ENCODE results near the gene CCDC142. TPM values are rescaled to one million over a fixed set of nuclear protein-coding genes. Genes with fewer than 3 reads are reported as not detected.

Gene CCDC142
- total RNA-seq, 1 donor from 2014 or later: 32.0 TPM

GRCh38 chr2:74501335-74502071, 18.7 kb upstream of the CCDC142 start:
- intact Hi-C loops (cut with micrococcal nuclease): loop anchor here (10.0 kb wide), 2 partner anchors 153 to 333 kb away; partner anchors contain the start of genes HK2 and SEMA4F

- intact Hi-C loops (cut with micrococcal nuclease): loop anchor here (10.0 kb wide), 2 partner anchors 154 to 334 kb away; partner anchors contain the start of genes HK2 and SEMA4F
Measured at GRCh38 chr2:74500578-74500946, 17.8 kb upstream of the CCDC142 start.

DNA sequence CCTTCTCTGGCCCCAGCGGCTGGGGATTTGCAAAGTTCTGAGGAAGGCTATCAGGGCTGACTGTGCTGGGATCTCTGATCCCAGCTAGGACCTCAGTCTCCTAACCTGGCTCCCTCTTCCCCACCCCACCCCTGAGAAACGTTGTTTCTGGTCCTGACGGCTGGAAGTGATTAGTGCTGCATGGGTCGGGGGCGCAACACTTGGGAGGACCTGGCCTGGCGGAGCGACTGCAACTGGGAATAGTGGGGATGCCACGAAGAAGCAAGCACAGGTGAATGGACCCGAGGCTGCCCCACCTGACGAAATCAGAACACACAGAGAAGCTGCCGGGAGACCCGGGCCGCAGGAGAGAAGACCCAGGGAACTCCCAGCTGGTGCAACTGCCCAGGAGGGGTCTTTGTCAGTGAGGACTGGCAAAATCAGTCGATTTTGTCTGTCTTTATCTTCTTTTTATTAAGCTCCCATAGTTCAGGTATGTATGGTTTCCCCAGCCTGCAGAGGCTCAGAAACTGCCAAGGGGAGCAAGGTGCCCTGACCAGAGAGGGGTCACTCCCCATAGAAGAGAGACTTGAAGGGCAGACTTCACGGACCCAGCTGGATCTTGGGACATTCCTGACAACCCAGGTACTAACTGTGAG, 17.3 kb upstream of the CCDC142 start:
- intact Hi-C loops (cut with micrococcal nuclease): loop anchor here (1.0 to 10.0 kb wide), 6 partner anchors 7 to 335 kb away; partner anchors contain the start of genes CCDC142, HK2, PCGF1 and SEMA4F

GRCh38 chr2:74499267-74499939, 16.6 kb upstream of the CCDC142 start, which contains the start of gene LBX2:
LBX2 (minus strand) TSS chr2:74499603; CDS start chr2:74499537, 66 bp downstream.
- intact Hi-C loops (cut with micrococcal nuclease): loop anchor here (1.0 to 5.0 kb wide), 4 partner anchors 8 to 33 kb away; partner anchors contain the start of genes CCDC142, PCGF1, TLX2 and TTC31

DNA sequence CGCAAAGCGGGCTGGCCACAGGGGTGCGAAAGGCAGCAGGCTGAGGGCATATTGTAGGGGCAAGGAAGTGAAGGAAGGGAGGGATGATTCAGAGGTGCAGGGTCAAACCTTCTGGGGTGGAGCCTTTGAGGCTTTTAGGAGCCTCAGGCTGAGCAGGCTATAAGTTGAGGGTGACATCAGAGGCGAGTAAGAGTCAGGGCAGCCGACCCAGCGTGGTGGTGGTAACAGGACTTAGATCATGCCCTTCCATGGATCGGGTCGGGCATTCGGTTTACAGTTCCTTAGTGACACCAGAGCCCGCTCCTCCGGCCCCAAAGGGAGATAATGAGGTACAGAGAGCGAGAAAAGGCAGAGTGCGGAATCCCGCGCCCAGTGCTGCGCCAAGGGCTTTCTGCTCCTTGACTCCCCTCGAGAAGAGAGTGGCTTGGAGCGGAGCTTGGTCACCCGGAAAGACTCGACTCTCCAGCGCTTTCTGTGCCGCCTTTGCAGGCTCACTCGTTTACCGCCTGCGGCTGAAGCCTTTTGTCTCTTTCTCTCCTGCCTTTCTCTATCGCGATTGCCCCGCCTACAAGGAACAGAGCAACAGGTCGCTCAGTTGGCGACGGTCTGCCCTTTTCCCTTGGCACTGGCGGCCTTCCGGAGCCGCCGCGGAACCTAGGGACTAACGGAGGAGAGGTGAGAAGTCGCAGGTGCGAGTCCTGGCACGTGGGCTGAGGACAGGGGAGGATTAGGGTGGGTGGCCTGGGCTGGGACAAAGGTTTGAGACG, 15.9 kb upstream of the CCDC142 start:
- intact Hi-C loops (cut with micrococcal nuclease): loop anchor here (1.0 to 5.0 kb wide), 4 partner anchors 9 to 34 kb away; partner anchors contain the start of genes CCDC142, PCGF1, TLX2 and TTC31

DNA sequence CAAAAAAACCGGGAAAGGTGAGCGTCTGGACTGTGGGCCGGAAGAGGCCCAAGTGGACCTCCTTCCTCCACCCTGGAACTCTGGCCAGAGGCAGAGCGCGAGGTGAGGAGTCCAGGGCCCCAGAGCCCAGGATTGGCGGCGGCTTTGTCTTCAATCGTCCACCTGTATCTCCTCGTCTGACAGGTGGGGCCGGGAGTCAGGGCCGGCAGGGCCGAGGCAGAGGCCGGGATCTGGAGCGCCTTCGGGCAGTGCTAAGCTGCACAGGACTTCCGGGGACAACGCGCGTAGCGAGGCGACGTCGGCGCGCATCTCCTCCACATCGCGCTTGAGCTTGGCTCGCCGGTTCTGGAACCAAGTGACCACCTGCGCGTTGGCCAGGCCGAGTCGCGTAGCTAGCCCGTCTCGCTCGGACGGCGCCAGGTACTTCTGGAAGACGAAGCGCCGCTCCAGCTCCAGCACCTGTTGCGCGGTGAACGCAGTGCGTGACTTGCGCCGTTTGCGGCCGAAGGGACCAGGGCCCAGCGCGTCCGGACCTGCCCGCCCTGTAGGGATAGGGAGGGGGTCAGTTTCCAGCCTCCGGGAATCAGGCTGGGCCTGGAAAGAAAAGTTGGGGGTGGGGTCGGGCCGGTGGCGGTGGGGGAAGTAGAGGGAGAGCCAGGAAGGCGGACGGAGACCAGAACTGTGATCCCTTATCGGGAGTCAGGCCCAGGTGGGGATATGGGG, 15.1 kb upstream of the CCDC142 start:
- intact Hi-C loops (cut with micrococcal nuclease): loop anchor here (2.0 to 5.0 kb wide), 3 partner anchors 15 to 34 kb away; partner anchors contain the start of genes CCDC142, TLX2 and TTC31

DNA sequence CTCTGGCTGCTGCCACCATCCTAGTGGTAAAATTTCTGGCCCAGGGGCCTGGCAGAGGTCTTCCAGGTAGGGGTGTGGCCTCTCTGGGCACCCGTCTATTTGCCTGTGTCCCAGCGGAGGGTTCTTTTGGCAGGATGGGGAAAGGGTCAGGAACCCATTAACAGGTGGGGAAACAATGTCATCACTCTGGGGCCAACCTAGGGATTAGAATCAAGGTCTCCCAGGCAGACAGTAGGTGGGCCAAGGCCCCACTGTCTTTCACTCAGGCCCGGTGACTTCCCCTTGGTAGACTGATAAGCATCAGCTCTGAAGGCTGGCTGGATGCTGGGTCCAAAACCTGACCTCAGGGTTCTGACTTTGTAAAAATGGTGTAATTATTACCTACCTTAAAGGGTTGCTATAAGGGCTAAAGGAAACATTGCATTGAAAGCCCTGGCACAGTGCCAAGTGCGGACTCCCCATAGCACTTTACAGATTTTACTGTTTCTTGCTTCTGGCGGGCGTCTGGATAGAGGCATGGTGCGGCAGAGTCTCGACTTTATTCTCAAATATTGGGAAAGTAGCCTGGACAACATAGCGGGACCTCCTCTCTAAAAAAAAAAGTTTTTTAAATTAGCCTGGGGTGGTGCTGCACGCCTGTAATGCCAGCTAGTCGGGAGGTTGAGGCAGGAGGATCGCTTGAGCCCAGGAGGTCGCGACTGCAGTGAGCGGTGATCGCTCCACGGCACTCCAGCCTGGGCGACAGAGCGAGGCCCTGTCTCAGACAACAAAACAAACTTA, 14.4 kb upstream of the CCDC142 start:
- intact Hi-C loops (cut with micrococcal nuclease): loop anchor here (5.0 kb wide), 1 partner anchor 35 kb away; no protein-coding TSS in a partner anchor

DNA sequence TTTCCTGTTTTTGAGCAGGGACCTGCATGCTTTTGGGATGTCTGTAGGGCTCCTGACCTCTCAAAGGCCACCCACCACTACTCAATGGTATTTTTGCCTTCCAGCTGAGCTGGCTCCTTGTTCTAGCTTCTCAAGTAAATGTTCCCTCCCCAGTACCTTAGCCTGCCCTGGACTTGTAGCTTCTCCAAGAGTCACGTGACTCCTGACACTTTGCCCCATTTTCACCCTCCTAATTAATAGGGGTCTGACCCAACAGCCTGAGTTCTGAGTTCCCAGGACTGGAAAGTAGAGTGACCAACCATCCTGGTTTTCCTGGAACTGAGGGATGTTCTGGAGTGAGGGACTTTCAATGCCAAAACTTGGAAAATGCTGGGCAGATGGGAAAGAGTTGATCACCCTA, 12.6 kb upstream of the CCDC142 start:
- intact Hi-C loops (cut with micrococcal nuclease): loop anchor here (5.0 kb wide), 1 partner anchor 37 kb away; no protein-coding TSS in a partner anchor

DNA sequence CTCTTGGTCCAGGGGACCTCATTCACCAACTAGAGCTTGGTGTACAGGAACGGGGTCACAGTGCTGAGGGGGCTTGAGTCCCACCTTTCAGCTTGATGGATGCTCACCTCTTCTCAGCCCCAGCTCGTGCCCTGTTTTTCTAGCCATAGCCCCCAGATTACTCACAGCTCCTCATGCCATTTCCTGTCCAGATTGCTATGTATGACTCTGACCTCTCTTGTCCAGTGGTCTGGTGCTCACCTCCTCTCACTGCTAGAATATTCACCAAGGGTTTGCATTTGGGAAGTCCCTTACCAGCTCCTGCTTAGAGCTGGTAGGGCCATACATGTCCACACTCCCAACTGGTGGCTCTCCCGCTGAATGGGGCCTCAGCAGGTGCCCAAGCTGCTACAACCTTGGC, 10.7 kb upstream of the CCDC142 start:
- intact Hi-C loops (cut with micrococcal nuclease): no loop called here

DNA sequence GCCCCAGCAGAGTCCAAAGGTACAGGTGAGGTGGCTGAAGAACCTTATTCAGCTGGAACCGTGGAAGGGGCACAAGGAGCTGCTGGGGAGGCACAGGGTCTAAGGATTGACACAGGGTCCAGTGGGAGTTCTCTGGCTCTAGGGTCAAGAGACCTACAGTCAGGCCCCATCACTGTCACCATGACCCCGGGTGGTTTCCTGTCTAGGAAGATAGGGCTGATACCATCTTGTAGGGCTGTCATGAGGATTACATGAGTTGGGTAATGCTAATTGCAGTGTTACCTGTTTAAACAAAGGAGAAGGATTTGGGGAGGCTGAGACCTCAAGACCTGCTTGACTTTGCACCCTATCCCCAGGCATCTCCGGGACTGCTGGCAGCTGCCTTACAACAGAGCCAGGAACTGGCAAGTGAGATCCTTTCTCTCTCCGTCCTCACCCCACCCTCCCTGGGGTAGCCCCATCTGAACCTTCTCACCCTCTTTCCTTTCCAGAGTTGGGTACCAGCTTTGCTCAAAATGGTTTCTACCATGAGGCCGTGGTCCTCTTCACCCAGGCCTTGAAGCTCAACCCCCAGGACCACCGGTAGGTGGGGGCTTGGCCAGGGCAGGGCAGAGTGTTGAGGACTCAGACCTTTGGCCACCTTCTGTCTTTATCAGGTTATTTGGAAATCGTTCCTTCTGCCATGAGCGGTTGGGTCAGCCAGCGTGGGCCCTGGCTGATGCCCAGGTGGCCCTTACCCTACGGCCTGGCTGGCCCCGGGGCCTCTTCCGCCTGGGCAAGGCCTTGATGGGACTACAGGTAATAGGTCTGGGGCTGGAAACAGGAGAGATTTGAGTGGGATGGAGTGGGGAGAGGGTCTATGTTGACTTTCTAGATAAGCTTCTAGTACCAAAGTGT, 9.1 kb upstream of the CCDC142 start:
- intact Hi-C loops (cut with micrococcal nuclease): no loop called here

DNA sequence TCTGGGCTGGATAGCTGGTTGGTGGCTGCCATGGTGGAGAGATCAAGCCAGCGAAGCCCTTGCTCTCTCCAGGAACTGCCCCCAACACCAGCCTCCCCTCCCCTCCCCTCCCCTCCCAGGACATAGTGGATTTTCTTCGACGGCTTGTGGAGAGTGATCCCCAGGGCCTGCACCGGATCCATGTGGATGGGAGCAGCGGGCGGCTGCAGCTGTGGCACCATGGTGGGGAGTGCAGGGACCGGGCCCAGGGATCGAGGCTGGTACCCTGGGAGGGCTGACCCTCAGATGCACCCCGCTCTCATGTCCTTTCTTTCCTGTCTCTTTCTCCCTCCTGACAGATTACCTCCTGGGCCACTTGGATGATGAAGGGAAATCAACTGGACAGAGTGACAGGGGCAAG, 7.1 kb upstream of the CCDC142 start:
- intact Hi-C loops (cut with micrococcal nuclease): no loop called here

DNA sequence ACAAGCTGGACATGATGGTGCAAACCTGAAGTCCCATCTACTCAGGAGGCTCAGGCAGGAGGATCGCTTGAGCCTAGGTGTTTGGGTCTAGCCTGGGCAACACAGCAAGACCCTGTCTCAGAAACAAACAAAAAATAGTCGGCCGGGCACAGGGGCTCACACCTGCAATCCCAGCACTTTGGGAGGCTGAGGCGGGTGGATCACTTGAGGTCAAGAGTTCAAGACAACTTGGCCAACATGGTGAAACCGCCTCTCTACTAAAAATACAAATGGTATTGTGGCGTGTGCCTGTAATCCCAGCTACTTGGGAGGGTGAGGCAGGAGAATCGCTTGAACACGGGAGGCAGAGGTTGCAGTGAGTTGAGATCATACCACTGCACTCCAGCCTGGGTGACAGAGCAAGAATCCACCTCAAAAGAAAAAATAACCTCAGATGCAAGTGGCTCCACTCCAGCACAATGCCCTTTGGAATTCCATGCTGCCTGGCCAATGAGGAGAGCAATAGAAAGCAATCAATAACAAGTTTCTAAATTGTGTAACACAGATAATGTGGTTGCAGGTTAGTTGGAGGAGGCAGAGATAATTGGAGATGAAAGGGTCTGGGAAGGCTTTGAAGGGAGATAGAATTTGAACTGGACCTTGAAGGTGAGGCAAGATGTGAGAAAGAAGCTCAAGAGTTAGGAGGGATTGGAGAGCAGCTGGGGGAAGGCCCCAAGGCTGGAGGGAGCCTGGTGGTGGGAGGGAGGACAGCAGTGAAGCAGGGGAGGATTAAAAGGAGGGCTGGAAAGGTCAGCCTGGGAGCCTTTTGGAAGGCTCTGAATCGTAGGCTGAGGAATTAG, 6.1 kb upstream of the CCDC142 start:
- intact Hi-C loops (cut with micrococcal nuclease): no loop called here

DNA sequence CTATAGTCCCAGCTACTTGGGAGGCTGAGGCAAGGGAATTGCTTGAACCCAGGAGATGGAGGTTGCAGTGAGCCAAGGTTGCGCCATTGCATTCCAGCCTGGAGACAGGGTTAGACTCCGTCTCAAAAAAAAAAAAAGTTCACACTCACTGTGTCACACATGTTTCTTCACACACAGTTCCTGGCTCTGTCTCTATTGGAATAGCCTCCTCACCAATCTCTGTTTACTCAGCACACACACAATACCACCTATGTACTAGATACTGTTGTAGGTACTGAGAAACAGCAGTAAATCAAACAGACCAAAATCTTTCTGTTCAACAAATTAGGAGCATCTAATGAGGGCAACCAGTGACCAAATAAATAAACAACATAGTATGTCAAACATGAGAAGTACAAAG, 3.3 kb upstream of the CCDC142 start:
- intact Hi-C loops (cut with micrococcal nuclease): no loop called here

DNA sequence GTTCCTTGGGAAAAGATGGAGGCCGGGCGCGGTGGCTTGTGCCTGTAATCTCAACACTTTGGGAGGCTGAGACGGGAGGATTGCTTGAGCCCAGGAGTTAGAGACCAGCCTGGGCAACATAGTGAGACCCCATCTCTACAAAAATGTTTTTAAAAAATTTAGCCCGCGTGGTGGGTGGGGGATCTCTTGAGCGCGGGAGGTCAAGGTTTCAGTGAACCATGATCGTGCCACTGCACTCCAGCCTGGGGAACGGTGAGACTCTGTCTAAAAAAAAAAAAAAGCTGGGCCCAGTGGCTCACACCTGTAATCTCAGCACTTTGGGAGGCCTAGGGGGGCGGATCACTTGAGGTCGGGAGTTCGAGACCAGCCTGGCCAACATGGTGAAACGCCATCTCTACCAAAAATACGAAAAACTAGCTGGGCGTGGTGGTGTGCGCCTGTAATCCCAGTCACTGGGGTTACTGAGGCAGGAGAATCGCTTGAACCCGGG, 922 bp upstream of the CCDC142 start:
- intact Hi-C loops (cut with micrococcal nuclease): loop anchor here (1.0 to 2.0 kb wide), 7 partner anchors 15 to 104 kb away; partner anchors contain the start of genes AUP1, C2orf81, DOK1 and HTRA2

GRCh38 chr2:74481961-74482800, 617 bp downstream of the CCDC142 start:
- intact Hi-C loops (cut with micrococcal nuclease): loop anchor here (1.0 to 2.0 kb wide), 2 partner anchors 10 to 17 kb away; partner anchors contain the start of genes LBX2 and MRPL53

- intact Hi-C loops (cut with micrococcal nuclease): no loop called here
Measured at GRCh38 chr2:74481431-74481830, 1.4 kb downstream of the CCDC142 start.
